SK-N-MC (cell line): Measurements from ENCODE around the gene STRADB.

Source experiments
- EZH2 ChIP-seq: fragments of 200-600 bp; sonication (generic); IDR thresholded peaks from one replicate; pipeline ENCODE4 v1.6.1; 2017; ENCODE audit warnings: antibody characterized with exemption
- FOXP2 ChIP-seq: optimal IDR thresholded peaks from 2 replicates; pipeline ENCODE3; 2011; ENCODE audit warnings: mild to moderate bottlenecking, moderate library complexity; ENCODE audit not compliant: insufficient read depth; ENCODE audit errors: extremely low read length, control extremely low read depth
- POLR2AphosphoS5 ChIP-seq: IDR thresholded peaks from 2 replicates; pipeline ENCODE4 v1.6.1; 2012; ENCODE audit warnings: mild to moderate bottlenecking, low read depth, low read length, borderline replicate concordance

DNA sequence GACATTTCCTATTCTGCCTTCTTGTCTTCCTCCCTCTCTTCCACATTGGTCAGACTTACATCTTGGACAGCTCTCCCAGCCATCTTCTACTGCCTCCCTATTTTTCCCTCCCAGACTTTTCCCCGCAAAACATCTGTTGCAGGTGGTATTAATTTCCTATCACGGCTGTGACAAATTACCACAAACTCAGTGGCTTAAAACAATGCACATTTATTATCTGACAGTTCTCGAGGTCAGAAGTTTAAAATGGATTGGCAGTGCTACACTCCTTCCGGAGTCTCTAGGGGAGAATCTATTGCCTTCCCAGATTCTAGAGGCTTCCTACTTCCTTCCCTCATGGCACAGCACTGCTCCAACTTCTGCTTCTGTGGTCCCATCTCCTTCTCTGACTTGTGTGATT, 33.3 kb downstream of the STRADB start:
- no peak for TF ChIP-seq POLR2AphosphoS5
- no peak for TF ChIP-seq EZH2
- no peak for TF ChIP-seq FOXP2
